Large intestine (tissue), 3 donors: ENCODE data around the gene NELL1. TPM values are rescaled to one million over a fixed set of nuclear protein-coding genes. Genes with fewer than 3 reads are reported as not detected.
A peak's percentile ranks its signal among the peaks of the same experiment; 100 is the strongest.

Experiments used
- DNase-seq, 2 donors: peaks; one replicate each; pipeline versions ENCODE4 v3.0.0 to v3.0.0-alpha.2; 2013
- H3K27ac ChIP-seq: one replicate; pipeline ENCODE4 v1.5.1; 2013; ENCODE audit warnings: low read length
- H3K27me3 ChIP-seq: 2 replicates; pipeline ENCODE4 v1.6.1; 2013; ENCODE audit warnings: low read length; ENCODE audit not compliant: control insufficient read depth, insufficient read depth
- H3K36me3 ChIP-seq: 2 replicates; pipeline ENCODE4 v1.6.1; 2013; ENCODE audit warnings: low read length; ENCODE audit not compliant: control insufficient read depth, insufficient read depth
- H3K4me1 ChIP-seq: one replicate; pipeline ENCODE4 v1.6.1; 2013; ENCODE audit warnings: low read length; ENCODE audit not compliant: control insufficient read depth, insufficient read depth
- H3K4me3 ChIP-seq: one replicate; pipeline ENCODE4 v1.5.1; 2013; ENCODE audit warnings: low read length
- H3K9me3 ChIP-seq: one replicate; pipeline ENCODE4 v1.6.1; 2013; ENCODE audit warnings: mild to moderate bottlenecking, low read depth, low read length, moderate library complexity; ENCODE audit not compliant: control insufficient read depth
- WGBS: methylation state at CpG from one replicate; pipeline ENCODE4 v1.1.5; 2013; ENCODE audit warnings: low lambda C conversion rate; ENCODE audit not compliant: insufficient coverage; 5-methylcytosine and 5-hydroxymethylcytosine counted together
- polyA plus RNA-seq: library from polyadenylated mRNA; unstranded; fragments of 120-200 nt; gene quantifications from one replicate; pipeline ENCODE4 v1.2.1, GENCODE V29; 2013

The NELL1 gene
- polyA plus RNA-seq, 1 donor: 5.1 TPM

DNA sequence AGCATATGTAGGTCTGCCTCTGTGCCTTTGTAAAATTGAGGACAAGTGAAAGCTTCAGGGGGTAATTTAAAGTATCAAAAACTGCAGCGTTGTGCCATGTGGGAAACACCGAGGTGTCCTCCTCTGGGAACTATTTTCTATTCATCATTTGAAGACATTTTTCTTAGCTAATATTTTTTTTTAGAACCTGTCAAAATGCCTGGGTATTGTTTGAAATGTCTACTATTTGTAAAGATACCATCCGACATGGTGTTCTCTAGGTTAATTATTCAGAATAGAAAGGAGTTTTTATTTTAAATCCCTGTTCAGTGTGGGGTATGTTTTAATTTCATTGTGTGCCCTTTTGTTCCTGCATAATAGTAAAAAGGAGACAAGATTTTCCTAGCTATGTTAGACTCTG, 490.8 kb downstream of the NELL1 start:
- WGBS: 100% methylated on average over 1 of the region's 3 CpGs

DNA sequence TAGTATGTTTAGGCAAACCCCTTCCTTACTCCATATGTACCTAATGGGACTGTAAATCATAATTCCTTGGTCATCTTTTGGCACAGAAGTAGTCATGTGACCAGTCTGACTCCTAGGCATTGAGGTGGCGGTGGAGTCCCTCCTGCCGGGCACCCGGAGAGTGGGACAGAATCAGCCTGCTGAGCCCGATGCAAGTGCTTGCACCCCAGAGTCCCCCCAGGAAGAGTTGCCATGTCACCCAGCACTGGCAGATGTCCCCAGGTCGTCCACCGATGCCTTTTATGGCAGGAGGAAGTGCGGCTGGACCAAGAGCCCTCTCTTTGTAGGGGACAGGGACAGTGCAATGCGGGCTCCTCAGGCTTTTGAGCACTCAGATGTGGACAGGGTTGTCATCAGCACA, 500.3 kb downstream of the NELL1 start:
- H3K27ac ChIP-seq: no peak overlapping the region
- no peaks in the 10 kb centered on the region for H3K27me3 ChIP-seq
- H3K9me3 ChIP-seq: no peaks in the 10 kb centered on the region
- no peak overlapping the region for H3K4me3 ChIP-seq
- no peak for DNase-seq
- no CpG with 5 or more reads among the region's 8 CpGs for WGBS
- no peaks in the 10 kb centered on the region for H3K4me1 ChIP-seq
- H3K36me3 ChIP-seq: no peaks in the 10 kb centered on the region

More for the DNA sequence above, 490.8 kb downstream of the NELL1 start:
- no peaks in the 10 kb centered on the region for H3K9me3 ChIP-seq
- H3K4me1 ChIP-seq: no peaks in the 10 kb centered on the region
- no peak overlapping the region for H3K27ac ChIP-seq
- no peaks in the 10 kb centered on the region for H3K27me3 ChIP-seq
- H3K36me3 ChIP-seq: no peaks in the 10 kb centered on the region
- no peak for DNase-seq
- no peak overlapping the region for H3K4me3 ChIP-seq

DNA sequence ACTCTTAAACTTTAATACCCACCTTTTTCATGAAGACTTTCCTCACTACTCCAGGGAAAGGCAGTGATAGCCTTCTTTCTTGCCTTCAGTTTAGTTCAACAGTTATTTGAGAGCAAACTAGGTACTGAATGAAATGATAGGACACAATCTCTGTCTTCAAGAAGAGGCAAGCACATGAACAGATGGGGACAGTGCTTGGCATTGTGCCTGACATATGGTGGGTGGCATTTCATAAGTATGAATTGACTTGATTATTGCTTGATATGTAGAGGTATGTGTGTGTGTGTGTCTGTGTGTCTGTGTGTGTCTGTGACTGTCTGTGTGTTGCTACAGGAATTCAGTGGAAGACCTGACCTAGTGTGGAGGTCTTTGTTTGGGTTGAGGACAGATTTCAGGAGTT, 504.1 kb downstream of the NELL1 start:
- H3K9me3 ChIP-seq: no peaks in the 10 kb centered on the region
- no peaks in the 10 kb centered on the region for H3K27me3 ChIP-seq
- no peak overlapping the region for H3K4me3 ChIP-seq
- no peaks in the 10 kb centered on the region for H3K4me1 ChIP-seq
- peak in 1 of 2 donors; percentile 1 for DNase-seq
- H3K36me3 ChIP-seq: no peaks in the 10 kb centered on the region
- H3K27ac ChIP-seq: no peak overlapping the region

DNA sequence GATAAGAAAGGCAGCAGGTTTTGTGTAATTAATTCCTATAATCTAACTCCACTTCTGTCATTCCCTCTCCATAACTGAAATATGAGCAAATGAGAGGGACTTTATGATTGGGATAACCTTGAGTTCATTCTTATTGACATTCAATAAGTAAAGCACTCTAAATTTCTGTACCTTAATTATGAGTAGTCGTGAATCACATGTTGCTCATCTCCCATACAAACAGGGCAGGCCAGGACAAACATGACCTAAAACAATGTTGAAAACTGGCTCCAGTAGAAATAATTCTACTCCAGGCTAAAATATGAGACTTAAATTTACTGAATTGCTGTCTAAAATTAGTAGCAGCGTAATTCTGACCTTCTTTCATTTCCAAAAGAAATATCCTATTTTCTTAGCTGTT, 505.4 kb downstream of the NELL1 start:
- no peaks in the 10 kb centered on the region for H3K4me1 ChIP-seq
- WGBS: 100% methylated on average over 1 of the region's 2 CpGs
- H3K36me3 ChIP-seq: no peaks in the 10 kb centered on the region
- H3K9me3 ChIP-seq: no peaks in the 10 kb centered on the region
- no peaks in the 10 kb centered on the region for H3K27me3 ChIP-seq
- H3K27ac ChIP-seq: no peak overlapping the region
- no peak for DNase-seq
- H3K4me3 ChIP-seq: no peak overlapping the region

DNA sequence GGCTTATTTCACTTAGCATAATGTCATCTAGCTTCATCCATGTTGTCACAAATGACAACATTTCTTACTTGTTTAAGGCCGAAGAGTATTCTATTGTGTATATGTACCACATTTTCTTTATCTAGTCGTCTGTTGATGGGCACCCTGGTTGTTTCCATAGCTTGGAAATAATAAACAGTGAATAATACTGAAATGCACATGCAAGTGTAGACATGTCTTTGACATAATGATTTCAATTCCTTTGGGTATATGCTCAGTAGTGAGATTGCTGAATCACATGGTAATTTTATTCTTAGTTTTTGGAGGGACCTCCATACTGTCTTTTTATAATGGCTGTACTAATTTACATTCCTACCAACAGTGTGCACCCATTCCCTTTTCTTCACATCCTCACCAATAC, 508.0 kb downstream of the NELL1 start:
- H3K4me1 ChIP-seq: no peaks in the 10 kb centered on the region
- no peaks in the 10 kb centered on the region for H3K36me3 ChIP-seq
- no CpG with 5 or more reads among the region's 2 CpGs for WGBS
- H3K9me3 ChIP-seq: no peaks in the 10 kb centered on the region
- DNase-seq: no peak
- no peaks in the 10 kb centered on the region for H3K27me3 ChIP-seq
- H3K4me3 ChIP-seq: no peak overlapping the region
- no peak overlapping the region for H3K27ac ChIP-seq

DNA sequence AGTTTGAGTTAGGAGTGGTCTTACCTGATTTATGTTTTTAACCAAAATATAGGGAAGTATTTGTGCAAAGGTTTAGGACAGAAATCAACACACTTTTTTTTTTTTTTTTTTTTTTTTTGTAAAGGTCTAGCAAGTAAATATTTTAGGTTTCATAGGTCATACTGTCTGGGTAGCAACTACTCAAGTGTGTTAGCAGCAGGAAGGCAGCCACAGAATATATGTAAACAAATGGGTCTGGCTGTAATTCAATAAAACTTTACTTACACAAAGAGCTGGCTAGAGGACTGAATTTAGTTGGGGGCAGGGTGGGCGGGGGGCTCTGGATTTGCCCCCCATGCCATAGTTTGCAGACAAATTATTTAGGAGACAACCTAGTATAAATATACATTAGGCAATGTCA, 510.4 kb downstream of the NELL1 start:
- WGBS: no CpG with 5 or more reads among the region's 1 CpG
- Histone ChIP-seq H3K4me1 (no peaks in the 10 kb centered on the region), H3K4me3 (no peak overlapping the region), H3K27me3 (no peaks in the 10 kb centered on the region), H3K36me3 (no peaks in the 10 kb centered on the region), H3K27ac (no peak overlapping the region), H3K9me3 (no peaks in the 10 kb centered on the region)
- no peak for DNase-seq

DNA sequence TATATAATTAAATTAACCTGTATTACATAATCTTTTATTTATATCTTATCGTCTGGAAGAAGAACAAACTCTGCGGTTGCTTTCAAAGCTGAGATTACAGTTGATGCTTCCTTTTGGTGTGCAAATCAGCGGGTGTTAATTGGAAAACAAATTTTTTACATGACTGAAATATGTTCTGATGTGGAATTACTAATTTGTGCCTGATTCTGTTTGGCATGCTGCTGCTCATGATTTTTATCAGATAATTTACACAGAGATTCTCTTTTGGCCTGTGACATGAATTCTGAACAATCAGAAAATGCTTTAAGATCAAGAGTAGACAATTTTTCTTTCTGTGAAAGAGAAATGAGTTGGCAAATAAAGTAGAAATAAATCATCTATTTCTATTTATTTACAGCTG, 510.8 kb downstream of the NELL1 start:
- no CpG with 5 or more reads among the region's 3 CpGs for WGBS

DNA sequence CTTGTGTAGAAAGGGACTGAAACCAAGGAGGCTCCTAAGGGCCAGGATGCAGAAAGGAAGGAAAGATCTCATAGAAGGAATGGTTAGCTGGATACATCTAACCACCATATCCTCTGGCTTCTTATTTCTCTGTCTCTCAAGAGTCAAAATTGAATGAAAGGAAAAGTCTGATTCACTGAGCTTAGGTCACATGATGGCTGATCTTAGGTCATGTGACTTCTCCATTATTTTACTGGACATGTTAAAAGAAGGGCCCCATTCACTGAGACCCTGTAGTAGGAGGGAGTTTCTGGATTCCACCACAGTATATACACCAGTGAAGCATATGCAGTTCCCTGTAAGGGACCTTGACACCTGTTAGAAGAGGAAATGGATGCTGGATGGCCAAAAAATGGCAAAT, 516.6 kb downstream of the NELL1 start:
- no peaks in the 10 kb centered on the region for H3K4me1 ChIP-seq
- H3K27ac ChIP-seq: no peak overlapping the region
- no peaks in the 10 kb centered on the region for H3K36me3 ChIP-seq
- H3K27me3 ChIP-seq: no peaks in the 10 kb centered on the region
- DNase-seq: no peak
- no peak overlapping the region for H3K4me3 ChIP-seq
- no peaks in the 10 kb centered on the region for H3K9me3 ChIP-seq

More for the DNA sequence above, 510.8 kb downstream of the NELL1 start:
- no peaks in the 10 kb centered on the region for H3K4me1 ChIP-seq
- no peaks in the 10 kb centered on the region for H3K27me3 ChIP-seq
- no peaks in the 10 kb centered on the region for H3K36me3 ChIP-seq
- H3K27ac ChIP-seq: no peak overlapping the region
- no peak for DNase-seq
- H3K4me3 ChIP-seq: no peak overlapping the region
- no peaks in the 10 kb centered on the region for H3K9me3 ChIP-seq

DNA sequence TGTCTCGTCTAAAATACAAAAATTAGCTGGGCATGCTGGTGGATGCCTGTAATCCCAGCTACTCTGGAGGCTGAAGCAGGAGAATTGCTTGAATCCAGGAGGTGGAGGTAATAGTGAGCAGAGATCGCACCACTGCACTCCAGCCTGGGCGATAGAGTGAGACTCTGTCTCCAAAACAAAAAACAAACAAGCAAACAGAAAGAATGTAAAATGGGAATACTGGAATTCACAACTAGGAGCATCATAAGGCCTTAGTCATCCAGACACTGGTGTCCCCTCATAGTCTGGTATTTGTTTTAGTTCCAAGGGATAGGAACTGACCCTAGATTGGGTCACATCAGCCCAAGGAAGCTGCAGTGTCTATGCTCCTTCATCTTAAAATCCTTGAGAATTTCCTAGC, 520.8 kb downstream of the NELL1 start:
- Histone ChIP-seq H3K27ac (no peak overlapping the region), H3K27me3 (no peaks in the 10 kb centered on the region), H3K4me3 (no peak overlapping the region), H3K9me3 (no peaks in the 10 kb centered on the region), H3K4me1 (no peaks in the 10 kb centered on the region), H3K36me3 (no peaks in the 10 kb centered on the region)
- no CpG with 5 or more reads among the region's 3 CpGs for WGBS
- no peak for DNase-seq

DNA sequence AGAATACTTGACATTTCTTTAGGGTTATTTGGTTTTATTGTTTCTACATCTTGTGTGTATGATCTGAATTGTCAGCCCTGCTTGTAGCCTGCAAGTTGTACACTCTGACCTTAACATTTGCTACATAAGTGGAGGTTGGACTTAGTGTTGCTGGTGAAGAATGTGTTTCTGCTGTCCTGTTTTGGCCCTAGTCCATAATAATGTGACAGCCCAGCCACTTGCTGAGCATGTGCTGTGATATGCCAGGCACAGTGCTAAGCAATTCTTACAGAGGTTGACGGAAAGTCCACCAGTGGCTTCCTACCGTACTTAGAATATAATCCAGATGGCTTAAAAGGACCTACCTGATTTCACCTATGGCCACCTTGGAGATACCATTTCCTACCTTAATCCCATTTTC, 526.6 kb downstream of the NELL1 start:
- Histone ChIP-seq H3K4me1 (no peaks in the 10 kb centered on the region), H3K4me3 (no peak overlapping the region), H3K27ac (no peak overlapping the region), H3K9me3 (no peaks in the 10 kb centered on the region), H3K27me3 (no peaks in the 10 kb centered on the region), H3K36me3 (no peaks in the 10 kb centered on the region)
- no peak for DNase-seq
- WGBS: no CpG with 5 or more reads among the region's 2 CpGs

DNA sequence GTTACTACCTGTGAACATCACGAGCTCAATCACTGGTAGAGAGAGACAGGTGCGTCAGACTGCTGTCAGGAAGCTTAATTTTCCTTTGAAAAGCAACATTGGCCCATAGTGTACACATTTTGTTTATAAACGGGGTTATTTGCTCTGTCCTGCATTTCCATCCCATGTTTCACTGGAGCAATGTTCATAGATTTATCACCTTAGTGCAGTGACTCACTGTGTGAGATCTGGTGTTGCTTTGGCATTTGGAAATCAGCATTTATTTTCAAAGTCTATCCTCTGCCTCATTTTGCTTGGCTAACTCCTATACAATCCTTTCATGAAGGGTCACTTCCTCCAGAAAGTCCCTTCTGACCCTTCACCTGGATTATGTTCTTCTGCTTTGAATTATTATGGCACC, 529.1 kb downstream of the NELL1 start:
- no peak overlapping the region for H3K4me3 ChIP-seq
- no peak for DNase-seq
- H3K9me3 ChIP-seq: no peaks in the 10 kb centered on the region
- no peak overlapping the region for H3K27ac ChIP-seq
- WGBS: 80% methylated on average over 1 of the region's 3 CpGs
- H3K27me3 ChIP-seq: no peaks in the 10 kb centered on the region
- H3K36me3 ChIP-seq: no peaks in the 10 kb centered on the region
- H3K4me1 ChIP-seq: no peaks in the 10 kb centered on the region
